ENCODE data around the gene LIN37. TPM values are rescaled to one million over a fixed set of nuclear protein-coding genes. Genes with fewer than 3 reads are reported as not detected.

The LIN37 gene
- total and polyA plus RNA-seq, 9 of the 15 experiments (the other 6 are each of a cell fraction or from before 2014, with no cell fraction given): 1.2 to 12.5 (median 8.6) TPM

DNA sequence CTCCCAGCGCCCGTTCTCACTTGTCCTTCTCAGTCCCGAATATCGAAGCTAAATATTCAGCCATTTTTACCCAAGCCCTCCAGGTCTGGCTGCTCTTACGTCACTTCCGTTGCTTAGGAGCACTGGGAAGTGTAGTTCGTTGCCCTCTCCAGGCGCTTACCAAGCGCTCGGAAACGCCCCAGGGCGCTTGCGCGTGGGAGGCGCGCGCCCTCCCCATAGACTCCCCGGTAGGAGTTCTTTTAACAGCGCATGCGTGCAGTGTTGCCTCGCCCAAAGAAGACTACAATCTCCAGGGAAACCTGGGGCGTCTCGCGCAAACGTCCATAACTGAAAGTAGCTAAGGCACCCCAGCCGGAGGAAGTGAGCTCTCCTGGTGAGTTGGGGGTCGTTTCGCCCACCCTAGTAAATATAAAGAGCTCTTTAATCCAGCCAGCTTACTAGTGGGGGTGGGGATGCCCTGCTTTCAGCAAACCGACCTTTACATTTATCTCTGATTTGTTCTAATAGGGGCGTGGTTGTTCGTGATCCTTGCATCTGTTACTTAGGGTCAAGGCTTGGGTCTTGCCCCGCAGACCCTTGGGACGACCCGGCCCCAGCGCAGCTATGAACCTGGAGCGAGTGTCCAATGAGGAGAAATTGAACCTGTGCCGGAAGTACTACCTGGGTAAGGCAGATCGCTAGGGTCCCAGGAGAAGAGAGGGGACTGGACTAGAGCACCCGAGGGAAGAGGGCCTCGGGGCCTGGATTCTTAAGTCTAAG lies 2.9 kb upstream of the LIN37 start, which contains the start of the genes PSENEN and U2AF1L4 (continued):
- TF ChIP-seq KDM2B (CRISPR knock-in tag; IDR thresholded peaks at IDR 0.05): no peak
- TF ChIP-seq MCM2 (IDR thresholded peaks at IDR 0.05; ENCODE audit: low read depth): no peak
- TF ChIP-seq, protein P1, sequence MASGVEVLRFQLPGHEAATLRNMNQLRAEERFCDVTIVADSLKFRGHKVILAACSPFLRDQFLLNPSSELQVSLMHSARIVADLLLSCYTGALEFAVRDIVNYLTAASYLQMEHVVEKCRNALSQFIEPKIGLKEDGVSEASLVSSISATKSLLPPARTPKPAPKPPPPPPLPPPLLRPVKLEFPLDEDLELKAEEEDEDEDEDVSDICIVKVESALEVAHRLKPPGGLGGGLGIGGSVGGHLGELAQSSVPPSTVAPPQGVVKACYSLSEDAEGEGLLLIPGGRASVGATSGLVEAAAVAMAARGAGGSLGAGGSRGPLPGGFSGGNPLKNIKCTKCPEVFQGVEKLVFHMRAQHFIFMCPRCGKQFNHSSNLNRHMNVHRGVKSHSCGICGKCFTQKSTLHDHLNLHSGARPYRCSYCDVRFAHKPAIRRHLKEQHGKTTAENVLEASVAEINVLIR (CRISPR knock-in tag; IDR thresholded peaks at IDR 0.05): peak; percentile 81
- no peak for TF ChIP-seq ZNF146 (CRISPR knock-in tag; IDR thresholded peaks at IDR 0.05; ENCODE audit: unreplicated experiment)
- no peak for TF ChIP-seq E2F1 (CRISPR knock-in tag; IDR thresholded peaks at IDR 0.05)
- no peak for TF ChIP-seq HMG20A (CRISPR knock-in tag; conservative IDR thresholded peaks at IDR 0.05)
- TF ChIP-seq TSHZ1 (CRISPR knock-in tag; IDR thresholded peaks at IDR 0.05): no peak
- TF ChIP-seq RFX7 (CRISPR knock-in tag; IDR thresholded peaks at IDR 0.05): no peak
- no peak for TF ChIP-seq BCL6 (CRISPR knock-in tag; IDR thresholded peaks at IDR 0.05)
- TF ChIP-seq, protein P2, sequence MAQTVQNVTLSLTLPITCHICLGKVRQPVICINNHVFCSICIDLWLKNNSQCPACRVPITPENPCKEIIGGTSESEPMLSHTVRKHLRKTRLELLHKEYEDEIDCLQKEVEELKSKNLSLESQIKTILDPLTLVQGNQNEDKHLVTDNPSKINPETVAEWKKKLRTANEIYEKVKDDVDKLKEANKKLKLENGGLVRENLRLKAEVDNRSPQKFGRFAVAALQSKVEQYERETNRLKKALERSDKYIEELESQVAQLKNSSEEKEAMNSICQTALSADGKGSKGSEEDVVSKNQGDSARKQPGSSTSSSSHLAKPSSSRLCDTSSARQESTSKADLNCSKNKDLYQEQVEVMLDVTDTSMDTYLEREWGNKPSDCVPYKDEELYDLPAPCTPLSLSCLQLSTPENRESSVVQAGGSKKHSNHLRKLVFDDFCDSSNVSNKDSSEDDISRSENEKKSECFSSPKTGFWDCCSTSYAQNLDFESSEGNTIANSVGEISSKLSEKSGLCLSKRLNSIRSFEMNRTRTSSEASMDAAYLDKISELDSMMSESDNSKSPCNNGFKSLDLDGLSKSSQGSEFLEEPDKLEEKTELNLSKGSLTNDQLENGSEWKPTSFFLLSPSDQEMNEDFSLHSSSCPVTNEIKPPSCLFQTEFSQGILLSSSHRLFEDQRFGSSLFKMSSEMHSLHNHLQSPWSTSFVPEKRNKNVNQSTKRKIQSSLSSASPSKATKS (CRISPR knock-in tag; IDR thresholded peaks at IDR 0.05): no peak
- no peak for TF ChIP-seq CBFA2T3 (IDR thresholded peaks at IDR 0.05)
- no peak for TF ChIP-seq CHAMP1 (IDR thresholded peaks at IDR 0.05)
- no peak for TF ChIP-seq SOX6 (IDR thresholded peaks at IDR 0.05)
- no peak for TF ChIP-seq EP300 (IDR thresholded peaks at IDR 0.05; ENCODE audit: low read length)
- no peak for TF ChIP-seq TRIM24 (IDR thresholded peaks at IDR 0.05)
- no peak for TF ChIP-seq RBM25 (IDR thresholded peaks at IDR 0.05; ENCODE audit: low read depth, low read length, severe bottlenecking)

Measured in K562 (cell line).